Type B pancreatic cell (in vitro differentiated cells): Measurements from ENCODE around the gene DAAM2. TPM values are rescaled to one million over a fixed set of nuclear protein-coding genes. Genes with fewer than 3 reads are reported as not detected.

Experiments
- DNase-seq: peaks from one replicate; pipeline ENCODE4 v3.0.0; 2021; ENCODE audit warnings: mixed read lengths; ENCODE audit not compliant: unreplicated experiment; ENCODE audit errors: extremely low spot score
- H3K27ac Mint-ChIP-seq: 2 replicates; pipeline ENCODE4 v1.8.0; 2021; ENCODE audit warnings: mild to moderate bottlenecking, mixed read lengths
- H3K27me3 Mint-ChIP-seq: 2 replicates; pipeline ENCODE4 v1.8.0; 2021; ENCODE audit warnings: mixed read lengths
- H3K36me3 Mint-ChIP-seq: 2 replicates; pipeline ENCODE4 v1.8.0; 2021; ENCODE audit warnings: mixed read lengths
- H3K4me1 Mint-ChIP-seq: one replicate; pipeline ENCODE4 v1.8.0; 2021; ENCODE audit warnings: mixed read lengths; ENCODE audit not compliant: unreplicated experiment
- H3K4me3 Mint-ChIP-seq: 2 replicates; pipeline ENCODE4 v1.8.0; 2021; ENCODE audit warnings: mild to moderate bottlenecking, mixed read lengths
- H3K9me3 Mint-ChIP-seq: 2 replicates; pipeline ENCODE4 v1.8.0; 2021; ENCODE audit warnings: mixed read lengths
- total RNA-seq: library from RNA; stranded (reverse); gene quantifications from 2 replicates; pipeline ENCODE4 v1.2.1, GENCODE V29; 2021; ENCODE audit warnings: low replicate concordance
- TF ChIP-seq, protein P1 (sequence below): fragments of 200-600 bp; sonication (generic); conservative IDR thresholded peaks from 2 replicates; pipeline ENCODE4 v1.5.0; 2021; ENCODE audit warnings: antibody characterized with exemption, mild to moderate bottlenecking

Gene DAAM2
- total RNA-seq, 1 donor from 2014 or later: 22.6 TPM

DNA sequence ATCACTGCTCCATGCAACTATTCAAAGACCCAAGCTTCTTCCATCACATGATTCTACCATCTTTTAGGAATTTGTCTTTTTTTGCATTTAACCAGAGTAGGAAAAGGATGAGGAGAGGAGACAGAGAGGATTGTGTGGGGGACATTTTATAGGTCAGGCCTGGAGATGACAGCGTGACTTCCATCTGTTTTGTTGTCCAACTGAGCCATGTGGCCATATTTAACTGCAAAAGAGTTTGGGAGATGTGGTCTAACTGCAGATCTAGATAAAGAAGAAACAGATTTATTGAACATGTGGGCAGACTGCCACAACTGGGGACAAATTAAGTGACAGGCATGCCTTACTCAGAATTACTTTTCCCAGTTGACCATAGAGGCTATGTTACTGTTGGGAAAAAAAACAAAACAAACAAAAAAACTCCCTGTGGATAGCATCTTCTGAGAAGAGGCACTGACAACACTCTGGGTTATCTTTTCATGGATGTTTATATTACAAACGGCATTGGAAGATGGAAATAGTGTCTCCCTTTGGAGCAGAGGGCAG, 161.0 kb downstream of the DAAM2 start:
- Mint-ChIP-seq H3K9me3 (no peaks in the 10 kb centered on the region), H3K4me3 (no peak overlapping the region), H3K36me3 (no peaks in the 10 kb centered on the region), H3K4me1 (peaks cover 4% of the 10 kb centered on the region), H3K27me3 (no peaks in the 10 kb centered on the region), H3K27ac (no peak overlapping the region)
- DNase-seq: no peak
- TF ChIP-seq, protein P1, sequence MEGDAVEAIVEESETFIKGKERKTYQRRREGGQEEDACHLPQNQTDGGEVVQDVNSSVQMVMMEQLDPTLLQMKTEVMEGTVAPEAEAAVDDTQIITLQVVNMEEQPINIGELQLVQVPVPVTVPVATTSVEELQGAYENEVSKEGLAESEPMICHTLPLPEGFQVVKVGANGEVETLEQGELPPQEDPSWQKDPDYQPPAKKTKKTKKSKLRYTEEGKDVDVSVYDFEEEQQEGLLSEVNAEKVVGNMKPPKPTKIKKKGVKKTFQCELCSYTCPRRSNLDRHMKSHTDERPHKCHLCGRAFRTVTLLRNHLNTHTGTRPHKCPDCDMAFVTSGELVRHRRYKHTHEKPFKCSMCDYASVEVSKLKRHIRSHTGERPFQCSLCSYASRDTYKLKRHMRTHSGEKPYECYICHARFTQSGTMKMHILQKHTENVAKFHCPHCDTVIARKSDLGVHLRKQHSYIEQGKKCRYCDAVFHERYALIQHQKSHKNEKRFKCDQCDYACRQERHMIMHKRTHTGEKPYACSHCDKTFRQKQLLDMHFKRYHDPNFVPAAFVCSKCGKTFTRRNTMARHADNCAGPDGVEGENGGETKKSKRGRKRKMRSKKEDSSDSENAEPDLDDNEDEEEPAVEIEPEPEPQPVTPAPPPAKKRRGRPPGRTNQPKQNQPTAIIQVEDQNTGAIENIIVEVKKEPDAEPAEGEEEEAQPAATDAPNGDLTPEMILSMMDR: no peak

Other genes starting within 250 kb of the DAAM2 start
- 0.79 and 3.3 TPM in 2 replicates for gene KIF6, start 67.0 kb upstream of the DAAM2 start, total RNA-seq
- gene MOCS1, start 142.1 kb downstream of the DAAM2 start, total RNA-seq: 5.7 and 15.6 TPM in 2 replicates